Inflammatory macrophage (primary cell): Measurements from ENCODE around the gene RUNDC3A.

ENCODE experiments used
- DNase-seq, 2 donors: peaks; one replicate each; pipeline ENCODE4 v3.0.0-alpha.2; 2020 to 2022

RUNDC3A gene

DNA sequence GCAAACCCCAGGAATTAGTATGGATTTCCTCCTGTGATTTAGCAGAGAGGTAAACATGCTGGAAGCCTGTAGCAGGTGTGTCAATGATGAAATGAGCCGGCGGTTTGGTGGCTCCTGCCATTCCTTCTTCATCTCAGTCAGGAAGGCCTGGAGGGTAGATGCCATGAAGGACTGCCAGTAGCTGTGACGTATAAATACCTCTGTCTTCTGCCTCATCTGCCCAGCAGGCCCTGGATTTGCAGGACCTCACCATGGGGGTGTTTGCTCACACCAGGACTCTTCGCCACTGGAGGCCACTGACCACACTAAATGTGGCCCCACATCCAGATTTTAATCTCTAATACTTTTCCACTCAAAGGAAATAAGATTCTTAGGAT lies 24.4 kb upstream of the RUNDC3A start:
- no peak for DNase-seq

DNA sequence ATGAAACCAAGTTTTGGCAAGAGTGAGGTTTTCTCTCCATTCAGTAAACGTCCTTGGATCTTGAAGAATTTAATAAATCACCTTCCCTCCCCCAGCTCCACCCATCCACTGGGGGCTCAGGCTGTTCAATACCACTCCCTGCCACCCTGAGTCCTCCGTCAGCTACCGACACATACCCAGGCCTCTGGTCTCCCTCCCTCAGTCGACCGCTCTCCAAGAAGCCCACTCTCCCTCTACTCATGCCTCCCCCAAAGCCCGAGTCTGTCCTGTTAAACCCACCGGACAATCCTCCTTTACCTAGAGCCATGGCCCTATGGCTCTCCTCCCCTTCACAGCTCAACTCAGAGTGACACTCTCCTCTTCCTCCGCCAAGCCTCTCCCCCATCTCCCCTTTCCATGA lies 20.8 kb upstream of the RUNDC3A start:
- no peak for DNase-seq

DNA sequence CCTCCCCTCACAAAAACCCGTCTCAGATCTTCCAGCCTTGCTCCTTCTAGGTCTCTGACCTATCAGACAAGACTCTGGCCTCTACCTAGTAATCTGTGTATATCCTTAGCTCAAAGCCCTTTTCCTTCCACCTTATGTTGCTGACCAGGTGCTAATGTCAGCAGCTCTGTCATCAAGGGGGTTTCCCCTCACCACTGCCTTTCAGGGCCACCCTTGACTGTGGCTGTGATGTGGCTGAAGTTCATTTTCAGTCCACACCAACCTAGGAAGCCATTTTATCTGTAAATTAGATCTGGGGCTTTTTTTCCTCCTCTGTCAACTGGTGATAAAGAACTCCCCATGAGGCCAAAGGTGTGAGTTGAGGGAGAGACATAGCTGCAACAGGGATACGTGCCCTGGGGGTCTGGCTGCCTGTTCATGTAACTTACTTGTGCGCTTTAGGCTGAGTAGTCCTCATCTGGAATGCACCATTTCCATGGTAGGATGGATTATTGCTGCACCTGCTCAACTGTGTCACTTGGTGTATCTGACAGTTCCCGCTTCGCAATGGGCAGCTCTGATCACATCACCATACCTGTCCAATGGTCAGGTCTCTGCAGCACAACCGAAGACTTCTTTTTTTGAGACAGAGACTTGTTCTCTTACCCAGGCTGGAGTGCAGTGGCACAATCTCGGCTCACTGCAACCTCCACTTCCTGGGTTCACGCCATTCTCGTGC lies 14.7 kb upstream of the RUNDC3A start:
- DNase-seq: no peak

DNA sequence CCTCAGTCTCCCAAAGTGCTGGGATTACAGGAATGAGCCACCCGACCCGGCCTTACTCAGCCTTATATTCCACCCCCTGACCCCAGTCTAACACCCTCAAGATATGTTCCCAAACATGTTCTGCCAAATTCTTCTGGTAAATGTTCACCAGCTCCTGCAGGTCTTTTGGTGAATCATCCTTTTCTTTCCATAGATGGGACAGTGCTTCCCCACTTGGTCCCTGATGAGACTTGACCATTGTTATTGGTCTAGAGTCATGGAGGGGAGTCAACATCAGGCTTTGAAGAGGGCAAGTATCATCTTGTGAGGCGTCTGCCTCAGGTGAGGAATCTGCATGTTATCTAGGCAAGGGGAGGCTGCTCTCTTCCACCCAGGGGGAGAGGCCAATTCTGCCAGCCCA lies 10.4 kb upstream of the RUNDC3A start:
- no peak for DNase-seq

DNA sequence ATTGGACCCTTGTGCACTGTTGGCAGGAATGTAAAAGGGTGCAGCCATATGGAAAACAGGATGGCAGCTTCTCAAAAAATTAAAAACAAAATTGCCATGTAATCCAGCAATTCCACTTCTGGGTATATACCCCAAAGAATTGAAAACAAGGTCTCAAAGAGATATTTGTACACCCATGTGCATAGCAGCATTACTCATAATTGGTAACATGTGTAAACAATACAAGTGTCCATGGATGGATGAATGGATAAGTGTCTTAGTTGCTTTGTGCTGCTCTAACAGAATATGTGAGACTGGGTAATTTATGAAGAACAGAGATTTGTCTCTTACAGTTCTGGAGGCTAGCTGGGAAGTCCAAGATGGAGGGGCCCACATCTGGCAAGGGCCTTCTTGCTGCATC lies 3.8 kb upstream of the RUNDC3A start:
- DNase-seq: no peak

DNA sequence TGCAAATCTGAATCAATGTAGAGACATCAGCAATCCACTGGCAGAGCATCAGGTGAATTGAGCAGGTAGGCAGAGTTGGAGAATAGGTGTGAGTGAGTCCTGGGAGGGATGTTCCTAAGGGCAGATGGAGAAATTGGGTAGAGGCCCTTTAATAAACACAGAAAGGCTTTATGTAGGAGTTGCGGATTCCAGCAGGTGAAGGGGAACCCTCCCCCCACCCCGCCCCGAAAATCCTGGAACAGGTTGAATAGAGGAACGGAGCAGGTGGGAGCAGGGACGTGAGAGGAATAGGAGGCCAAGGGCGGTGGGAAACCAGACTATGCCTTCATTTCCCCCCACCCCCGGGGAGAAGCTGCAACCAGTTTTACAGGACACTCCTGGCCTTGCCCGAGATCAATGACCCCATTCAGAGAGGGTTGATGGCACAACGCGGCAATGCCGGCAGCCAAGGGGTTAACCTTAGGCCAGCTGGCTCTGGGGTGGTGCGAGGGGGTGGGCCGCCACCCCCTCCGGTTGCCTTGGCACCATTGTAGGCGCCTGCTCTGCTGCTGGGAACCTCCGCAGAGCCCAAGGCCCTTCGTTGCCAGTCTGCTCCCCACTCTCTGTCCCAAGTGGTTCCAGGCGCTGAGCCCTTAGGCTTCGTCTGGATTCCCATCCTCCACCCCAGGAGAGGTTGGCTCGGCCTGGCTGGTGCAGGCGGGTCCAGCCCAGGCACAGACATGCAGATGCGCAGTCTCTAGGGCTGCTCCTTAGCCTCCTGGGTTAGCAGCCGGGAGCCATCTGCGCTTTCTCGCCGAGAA lies 814 bp upstream of the RUNDC3A start:
- no peak for DNase-seq

DNA sequence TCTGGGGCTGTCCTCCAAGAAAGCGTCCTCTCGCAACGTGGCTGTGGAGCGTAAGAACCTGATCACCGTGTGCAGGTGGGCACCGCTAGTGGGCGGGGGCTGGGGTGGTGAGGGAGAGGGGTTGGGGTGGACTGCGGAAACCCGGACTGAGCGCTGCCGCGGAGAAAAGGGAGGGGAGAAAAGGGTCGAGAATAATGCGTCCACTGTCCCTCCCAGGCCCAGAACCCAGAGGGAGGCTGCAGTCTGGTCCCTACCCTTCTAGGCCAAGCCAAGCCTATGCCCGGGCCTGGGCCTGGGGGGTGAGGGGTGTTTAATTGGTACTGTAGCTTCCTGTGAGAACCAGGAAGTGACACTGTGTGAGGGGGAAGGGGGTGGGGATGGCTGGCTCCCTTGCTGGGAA lies 464 bp downstream of the RUNDC3A start:
- no peak for DNase-seq

DNA sequence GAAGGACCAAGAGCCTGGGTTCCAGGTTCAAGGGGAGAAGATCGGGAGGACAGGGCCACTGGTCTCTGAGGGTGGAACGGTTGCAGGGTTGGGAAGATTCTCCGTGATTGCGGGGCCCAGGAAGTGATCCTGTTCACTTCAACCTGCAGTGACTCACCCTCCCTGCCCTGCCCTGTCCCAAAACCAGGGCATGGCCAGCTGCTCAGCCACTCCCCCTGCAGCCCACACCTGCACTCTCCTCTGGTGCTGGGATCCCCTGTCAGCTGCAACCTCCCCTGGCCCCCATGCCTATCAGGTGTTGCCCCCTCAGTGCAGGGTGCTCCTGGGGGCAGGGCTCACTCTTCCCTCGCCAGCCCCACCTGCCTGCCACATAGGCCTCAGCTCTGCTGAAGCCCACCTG lies 1.1 kb downstream of the RUNDC3A start:
- DNase-seq: no peak

DNA sequence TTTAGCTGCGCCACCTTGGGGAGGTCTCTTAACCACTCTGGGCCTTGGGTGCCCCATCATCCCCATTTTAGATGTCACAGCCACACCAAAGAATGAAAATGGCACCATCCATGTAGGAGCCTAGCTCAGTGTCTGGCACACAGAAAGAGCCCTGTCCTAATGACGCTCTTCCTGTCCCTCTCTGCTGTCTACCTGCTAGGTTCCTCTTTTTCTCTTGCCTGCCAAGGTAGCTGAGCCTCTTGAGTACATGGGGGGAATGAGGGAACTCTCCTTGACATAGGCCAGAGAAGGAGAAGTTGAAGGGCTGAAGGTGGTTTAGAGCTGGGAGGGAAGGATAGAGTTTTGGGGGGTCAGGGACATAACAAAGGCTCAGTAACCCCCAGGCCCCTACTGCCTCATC lies 1.8 kb downstream of the RUNDC3A start:
- DNase-seq: no peak

DNA sequence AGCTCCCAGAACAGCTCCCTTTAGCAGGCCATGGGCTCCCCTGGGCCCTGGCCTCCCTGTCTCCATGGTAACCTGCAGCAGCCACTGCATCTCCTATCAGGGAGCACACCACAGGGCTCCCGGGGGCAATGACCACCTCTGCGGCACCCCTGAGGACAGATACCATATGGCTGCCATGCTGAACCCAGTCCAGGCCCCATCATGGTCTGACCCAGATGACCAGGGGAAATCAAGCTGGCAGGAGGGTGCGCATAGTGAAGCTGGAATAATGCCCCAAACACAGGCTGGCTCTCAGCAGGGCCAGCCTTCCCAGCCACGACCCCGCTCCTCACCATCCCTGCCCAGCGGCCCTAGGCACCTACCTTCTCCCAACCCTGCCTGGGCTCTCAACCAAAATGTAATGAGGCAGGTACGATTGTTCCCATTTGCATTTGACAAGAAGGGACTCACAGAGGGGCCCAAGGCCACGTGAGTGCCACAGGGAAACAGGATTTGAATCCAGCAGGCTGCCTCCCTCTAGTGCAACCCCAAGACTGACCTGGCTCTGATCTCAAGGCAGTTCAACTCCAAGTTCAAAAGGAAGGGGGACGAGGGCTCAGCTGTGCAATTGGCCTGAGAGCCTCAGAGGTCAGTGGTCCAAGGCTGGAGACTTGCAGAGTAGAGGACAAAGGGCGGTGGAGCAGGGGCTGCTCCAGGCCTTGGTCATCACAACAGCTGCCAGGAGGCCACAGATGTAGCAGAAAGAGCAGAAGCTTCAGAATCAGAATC lies 2.4 kb downstream of the RUNDC3A start:
- DNase-seq: no peak

DNA sequence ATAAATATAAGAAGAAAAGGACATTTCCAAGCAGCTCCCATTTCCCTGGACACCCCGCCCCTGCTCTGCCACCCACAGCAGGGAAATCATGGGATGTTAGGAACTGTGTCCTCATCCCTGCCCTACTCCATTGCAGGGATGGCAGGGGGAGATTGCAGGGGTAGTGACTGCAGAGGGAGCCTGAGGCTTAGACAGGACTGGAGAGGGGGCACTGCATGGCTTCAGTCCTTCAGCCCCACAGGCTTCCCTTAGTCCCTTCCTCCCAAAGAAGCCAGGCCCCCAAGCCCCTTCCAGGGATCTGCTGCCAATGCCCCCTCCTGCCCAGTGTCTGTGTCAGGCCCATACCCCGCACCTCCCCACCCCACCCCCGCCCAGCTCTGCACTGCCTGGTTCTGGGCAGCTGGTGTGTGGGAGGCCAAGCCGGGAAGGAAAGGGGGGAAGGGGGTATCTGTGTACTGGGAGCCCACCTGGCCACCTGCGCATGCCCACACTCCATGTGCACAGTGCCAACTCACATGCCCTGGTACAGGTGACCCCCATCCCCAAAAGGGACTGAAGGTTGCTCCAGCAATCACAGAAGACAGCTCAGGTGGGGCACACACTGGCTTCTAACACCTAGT lies 3.3 kb downstream of the RUNDC3A start:
- DNase-seq: no peak

DNA sequence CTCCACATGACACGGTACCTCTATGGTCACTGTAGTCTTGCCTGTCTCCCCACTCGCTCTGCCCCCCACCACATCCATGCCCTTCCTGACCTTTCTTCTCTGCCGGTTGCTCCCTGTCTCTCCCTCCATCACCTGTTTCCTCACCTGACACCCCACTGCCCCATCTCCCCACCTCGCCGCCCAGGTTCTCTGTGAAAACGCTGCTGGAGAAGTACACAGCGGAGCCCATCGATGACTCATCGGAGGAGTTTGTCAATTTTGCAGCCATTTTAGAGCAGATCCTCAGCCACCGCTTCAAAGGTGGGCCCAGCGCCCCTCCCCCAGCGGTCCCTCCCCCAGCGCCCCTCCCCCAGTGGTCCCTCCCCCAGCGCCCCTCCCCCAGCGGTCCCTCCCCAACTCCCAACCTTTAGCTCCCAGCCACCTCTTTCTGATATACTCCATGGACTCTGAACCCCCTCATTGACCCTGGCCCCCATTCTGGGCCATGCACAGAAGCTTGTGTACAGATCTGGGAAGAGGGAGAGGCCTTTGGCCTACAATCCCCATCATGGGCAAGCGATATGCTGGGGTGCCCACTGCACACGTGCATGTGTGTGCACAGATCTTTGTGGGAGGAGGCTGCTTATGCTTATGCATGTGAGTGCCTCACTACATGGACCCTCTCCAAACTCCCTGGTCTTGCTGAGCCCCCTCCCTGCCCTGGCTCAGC lies 4.1 kb downstream of the RUNDC3A start:
- no peak for DNase-seq

DNA sequence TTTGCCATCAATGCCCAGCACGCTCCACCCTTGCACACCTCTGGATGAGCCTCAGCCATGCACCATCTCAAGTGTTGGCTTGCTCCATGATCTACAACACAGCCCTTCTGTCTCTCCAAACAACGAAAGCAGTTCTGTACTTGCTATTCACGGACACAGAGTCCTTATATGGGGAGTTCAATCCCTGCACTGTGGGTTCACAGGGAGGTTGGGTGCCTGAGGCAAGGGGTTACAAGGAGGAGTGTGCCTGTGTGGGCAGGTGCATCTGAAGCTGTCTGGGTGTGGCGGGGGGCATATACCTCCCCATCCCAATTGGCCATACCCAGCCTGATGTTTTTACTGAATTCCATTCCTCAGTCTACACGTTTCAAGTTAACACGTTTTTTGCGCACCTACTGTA lies 5.6 kb downstream of the RUNDC3A start:
- no peak for DNase-seq

DNA sequence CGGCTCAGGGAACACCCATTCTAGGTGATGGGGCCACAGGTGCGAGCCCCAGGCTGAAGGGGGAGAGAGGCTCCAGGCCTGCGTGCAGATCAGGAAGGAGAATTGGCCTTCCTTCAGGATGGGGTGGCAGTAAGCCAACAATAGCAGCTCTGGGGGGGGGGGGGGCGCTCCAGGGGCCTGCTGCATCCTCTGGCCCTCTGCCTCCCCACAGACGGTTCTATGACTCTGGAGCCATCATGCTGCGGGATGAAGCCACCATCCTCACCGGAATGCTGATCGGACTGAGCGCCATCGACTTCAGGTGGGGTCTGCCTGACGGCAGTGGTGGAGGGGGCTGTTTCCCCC lies 6.1 kb downstream of the RUNDC3A start:
- DNase-seq: no peak

DNA sequence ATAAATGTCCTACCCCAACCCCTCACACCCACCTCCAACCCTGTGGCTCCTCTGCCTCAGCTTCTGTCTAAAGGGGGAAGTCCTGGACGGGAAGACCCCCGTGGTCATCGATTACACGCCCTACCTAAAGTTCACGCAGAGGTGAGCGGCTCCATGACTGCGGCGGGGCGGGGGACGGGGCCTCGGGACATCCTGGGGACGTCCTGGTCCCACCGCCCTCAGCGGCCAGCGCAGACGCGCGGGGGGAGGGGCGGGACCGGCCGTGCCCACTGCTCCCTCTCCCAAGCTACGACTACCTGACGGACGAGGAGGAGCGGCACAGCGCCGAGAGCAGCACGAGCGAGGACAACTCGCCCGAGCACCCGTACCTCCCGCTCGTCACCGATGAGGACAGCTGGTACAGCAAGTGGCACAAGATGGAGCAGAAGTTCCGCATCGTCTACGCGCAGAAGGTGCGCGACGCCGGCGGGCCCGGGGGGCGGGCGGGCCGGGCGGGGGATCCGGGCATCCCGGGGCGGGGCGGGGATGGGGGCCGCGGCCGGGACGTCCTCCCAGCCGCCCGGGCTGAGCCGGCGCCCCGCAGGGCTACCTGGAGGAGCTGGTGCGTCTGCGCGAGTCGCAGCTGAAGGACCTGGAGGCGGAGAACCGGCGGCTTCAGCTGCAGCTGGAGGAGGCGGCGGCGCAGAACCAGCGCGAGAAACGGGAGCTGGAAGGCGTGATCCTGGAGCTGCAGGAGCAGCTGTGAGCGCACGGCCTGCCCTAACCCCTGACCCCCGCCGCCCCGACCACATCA lies 6.7 kb downstream of the RUNDC3A start:
- DNase-seq: peak in 1 of 2 donors; percentile 27

DNA sequence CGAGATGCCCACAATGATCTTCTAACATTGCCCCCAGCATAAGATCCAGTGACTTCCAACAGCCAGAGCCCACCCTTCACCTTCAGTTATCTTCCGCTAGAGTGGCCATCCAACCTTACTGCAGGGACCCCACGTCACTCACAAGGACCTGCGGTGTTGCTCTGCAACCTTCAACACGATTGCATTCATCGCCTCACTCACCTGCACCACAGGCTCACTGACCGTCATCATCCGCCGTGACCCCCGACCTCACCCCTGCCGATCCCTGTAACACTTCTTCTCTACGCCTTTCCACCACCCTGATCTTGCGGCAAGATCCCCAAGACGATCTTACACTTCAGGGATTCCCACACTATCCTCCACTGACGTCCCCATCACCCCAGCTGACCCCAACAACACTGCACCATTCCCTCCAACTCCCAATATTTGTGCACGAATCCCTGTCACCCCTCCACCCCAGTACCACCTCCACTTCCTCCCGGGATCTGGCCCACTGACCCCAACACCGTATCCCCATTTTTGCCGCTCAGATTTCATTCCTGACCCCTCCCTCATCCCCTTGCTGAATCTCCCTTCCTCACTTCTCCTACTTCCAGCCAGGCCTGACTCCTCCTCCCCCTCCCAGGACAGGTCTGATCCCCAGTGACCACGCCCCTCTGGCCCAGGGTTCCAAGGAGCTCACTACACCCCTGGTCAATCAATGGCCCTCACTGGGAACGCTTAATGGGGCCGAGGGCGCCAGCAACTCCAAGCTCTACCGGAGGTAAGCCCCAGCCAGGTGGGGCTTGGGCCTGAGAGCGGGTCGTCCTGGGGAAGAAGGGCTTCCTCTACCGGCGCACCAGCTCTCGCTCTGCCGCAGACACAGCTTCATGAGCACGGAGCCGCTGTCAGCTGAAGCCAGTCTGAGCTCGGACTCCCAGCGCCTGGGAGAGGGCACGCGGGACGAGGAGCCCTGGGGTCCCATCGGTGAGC lies 7.6 kb downstream of the RUNDC3A start:
- no peak for DNase-seq

DNA sequence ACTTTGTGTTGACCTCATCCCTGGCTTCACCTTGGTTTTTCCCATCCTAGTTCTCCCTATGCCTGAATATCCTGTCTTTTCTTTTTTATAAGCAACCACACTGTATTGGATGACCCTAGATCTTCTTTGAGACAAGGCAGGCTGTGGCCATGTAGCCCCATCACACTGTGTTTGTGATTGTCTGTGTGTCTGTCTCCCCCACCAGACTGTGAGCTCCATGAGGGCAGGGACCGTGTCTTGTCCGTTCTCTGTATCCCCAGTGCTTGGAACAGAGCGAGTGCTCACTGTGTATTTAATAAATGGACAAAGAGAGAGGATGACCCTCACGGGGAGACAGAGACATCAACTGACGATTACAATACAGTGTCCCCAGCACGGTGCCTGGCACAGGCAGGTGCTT lies 9.1 kb downstream of the RUNDC3A start:
- DNase-seq: no peak

DNA sequence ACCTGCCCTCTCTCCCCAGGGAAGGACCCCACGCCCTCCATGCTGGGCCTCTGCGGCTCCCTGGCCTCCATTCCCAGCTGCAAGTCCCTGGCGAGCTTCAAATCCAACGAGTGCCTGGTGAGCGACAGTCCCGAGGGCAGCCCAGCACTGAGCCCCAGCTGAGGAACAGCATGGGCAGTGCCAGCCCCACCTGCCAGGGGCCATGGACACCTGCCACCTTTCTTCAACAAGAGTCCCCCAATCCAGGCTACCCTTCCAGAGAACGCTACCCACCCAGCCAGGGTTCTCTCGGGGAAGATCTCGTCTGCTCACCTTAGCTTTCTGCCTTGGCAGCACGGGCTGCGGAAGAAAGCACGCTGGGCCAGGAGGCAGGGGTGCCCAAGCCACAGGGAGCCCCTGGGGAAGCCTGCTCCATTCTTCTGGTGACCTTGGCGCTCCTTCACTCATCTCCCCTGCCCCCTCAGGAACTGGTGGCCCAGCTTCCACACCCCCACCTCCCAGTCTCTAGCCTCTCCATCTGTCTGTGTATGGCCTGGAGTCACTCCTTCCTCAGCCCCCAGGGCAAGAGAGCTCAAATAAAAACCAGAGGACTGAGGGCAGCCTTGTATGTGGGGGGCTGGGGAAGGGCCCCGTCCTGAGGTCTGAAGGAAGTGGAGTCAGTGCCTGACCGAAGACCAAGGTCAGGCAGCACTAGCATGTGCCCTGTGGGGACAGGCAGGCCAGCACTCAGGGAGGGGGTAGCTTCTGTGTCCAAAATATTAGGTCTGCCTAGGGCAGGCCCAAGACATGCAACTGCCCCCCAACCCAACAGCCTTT lies 9.9 kb downstream of the RUNDC3A start:
- no peak for DNase-seq

DNA sequence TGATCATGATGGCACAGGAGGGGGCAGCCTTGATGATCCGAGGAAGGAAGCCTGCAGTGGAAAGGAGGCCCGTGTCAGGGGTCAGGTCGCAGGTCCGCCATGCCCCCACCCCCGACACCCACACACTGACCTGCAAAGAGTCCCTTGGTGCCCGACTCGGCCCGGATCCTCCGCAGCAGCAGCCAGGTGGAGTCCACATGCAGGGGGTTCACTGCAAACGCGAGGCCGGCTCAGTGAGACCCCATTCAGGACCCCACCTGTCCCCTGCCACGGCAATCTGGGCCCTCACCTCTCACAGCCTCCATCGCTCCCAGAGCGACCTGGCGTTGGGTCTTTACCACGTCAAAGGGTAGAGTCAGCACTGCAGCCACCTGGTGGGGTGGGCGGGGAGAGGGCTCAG lies 11.7 kb downstream of the RUNDC3A start:
- no peak for DNase-seq
